Left forelimb (tissue), 1 donor: Measurements from ENCODE around the gene SRGAP3.
"Not testable (repeated sequence)": the region's sequence is repeated elsewhere in the genome, so short reads cannot be mapped to it uniquely, and the experiment has no call there.

Experiments
- DNase-seq: peaks from one replicate; pipeline ENCODE4 v3.0.0-alpha.2; 2018; ENCODE audit warnings: low spot score

The SRGAP3 gene

DNA sequence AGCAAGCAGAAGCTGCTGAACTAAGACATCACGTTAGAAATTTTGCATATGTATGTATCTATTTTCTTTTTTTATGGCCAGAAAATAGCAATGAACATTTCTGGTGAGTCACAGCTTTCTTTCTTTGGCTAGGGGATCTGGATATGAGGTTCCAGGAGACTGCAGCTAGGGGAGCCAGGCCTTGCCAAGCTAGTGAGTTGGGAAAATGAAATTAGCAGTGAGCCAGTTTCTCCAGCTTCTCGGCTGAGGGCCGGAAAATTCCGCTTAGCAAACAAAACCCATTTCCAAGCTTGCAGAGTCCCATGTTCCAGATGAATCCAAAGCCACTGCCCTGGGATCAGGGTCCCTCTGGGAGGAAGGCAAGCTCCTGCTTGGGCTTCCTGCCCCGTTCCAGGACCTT, 137.6 kb downstream of the SRGAP3 start:
- DNase-seq, result peak; percentile 80

DNA sequence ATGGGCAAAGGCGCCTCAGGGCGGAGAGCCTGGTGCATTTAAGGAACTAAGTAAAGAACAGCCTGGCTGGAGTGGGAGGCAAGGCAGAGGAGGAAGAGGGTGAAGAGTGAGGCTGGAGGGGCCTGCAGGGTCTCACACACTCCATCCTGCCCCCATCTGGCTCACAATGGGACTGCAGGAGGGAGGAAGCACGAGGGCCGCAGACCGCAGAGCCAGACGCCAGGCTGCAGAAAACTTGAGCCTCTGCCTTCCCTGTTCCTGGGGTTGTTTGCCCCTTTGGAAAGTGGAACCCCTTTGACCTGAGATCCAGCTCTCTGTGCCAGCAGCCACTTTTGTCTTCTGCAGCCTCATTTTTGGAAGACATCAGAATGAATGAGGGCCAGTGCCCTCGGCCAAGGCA, 138.0 kb downstream of the SRGAP3 start:
- no peak for DNase-seq

DNA sequence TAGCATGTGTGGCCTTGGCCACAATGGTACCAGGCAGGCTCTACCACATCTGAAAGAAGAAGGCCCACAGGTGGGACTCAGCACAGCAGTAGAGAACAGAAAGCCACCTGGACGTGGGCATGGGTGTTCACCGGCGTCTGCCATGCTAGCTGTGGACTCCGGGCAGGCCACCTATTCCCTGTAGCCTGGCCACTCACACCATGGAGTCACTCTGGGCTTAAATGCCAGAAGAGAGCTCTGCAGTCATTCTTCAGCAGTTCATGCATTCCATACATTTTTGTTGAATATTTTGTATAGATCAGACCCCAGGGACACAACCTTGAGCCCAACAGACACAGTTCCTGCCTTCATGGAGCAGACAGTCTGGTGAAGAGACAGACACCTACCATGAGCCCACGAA, 138.6 kb downstream of the SRGAP3 start:
- DNase-seq, result no peak

DNA sequence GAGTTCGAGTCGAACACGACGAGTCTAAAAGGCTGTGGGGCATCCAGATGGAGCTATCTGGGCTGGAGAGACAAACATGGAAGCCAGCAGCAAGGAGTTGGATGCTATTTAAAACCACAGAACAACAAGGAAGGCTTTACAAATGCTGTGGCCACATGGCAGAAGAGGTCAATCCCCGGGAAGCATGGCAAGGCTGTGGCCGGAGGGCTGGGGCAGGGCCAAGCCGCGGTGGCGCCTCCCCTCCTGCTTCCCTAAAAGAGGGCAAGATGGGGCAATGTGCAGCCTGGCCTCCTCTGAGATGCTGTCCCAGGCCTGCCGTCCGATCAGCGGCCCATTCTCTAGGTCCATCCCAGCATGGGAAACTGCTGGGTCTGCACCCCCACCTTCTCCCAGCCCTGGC, 139.1 kb downstream of the SRGAP3 start:
- no peak for DNase-seq

DNA sequence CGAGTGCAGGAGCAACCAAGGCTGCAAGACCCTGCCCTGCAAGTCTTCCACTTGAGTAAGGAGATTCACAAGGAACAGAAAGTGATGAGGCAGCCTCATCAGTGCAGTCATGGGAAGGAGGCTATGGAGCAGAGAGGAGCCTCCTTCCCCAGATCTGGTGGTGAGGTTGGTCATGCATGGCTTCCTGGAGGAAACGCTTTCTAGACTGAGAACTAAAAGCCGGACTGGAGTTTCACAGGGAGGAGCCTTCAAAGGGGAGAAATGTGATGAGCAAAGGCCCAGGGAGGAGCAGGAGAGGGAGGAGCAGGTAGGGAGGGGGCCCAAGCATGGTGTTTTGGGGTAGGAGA, 139.9 kb downstream of the SRGAP3 start:
- peak; percentile 41 for DNase-seq

DNA sequence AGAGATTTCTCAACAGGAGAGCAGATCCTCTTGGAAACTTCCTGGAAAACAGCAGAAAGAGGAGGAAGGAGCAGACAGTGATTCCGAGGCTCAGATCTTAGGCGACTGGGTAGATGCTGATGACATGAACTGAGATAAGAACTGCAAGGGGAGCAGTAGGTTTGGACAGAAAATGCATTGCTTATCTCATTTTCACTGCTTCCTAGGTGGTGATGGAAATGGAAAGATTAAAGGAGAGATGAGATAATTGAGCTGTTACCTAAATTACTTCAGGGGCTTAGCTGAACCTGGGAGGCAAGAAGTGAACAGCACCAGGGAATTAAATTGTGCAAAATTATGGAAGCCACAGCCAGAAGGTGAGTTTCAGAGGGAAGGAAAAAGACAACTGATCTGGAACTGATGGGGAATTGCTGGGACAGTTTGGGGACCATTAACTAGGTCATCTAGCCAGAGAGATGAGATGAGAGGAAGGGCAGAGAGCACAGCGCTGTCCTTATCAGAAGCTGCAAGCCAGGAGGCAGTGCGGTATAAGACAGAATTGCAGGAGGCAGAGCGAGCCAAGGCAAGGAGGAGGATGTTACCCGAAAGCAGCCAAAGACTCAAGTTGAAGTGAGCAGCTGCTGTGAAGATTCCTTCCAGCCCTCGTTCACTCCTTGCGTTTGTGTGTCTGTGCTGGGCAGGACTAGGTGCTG, 140.4 kb downstream of the SRGAP3 start:
- no peak for DNase-seq

DNA sequence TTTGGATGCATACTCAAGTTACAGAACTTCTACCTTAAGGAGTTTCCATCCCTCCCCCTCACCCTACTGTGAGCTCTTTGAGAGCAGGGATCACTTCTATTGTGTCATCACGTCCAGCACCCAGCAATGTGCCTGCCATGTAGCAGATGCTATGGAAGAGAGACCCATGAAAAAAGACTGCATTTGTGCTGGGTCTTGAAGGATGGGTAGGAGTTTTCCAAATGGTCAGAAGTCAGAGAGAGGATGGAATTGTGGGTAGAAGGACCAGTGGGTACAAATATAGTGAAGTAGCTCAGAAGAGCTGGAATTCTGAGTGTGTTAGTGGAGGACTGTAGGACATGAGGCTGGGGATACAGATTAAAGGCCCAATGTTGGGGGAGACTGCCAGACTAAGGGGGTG, 141.7 kb downstream of the SRGAP3 start:
- no peak for DNase-seq

DNA sequence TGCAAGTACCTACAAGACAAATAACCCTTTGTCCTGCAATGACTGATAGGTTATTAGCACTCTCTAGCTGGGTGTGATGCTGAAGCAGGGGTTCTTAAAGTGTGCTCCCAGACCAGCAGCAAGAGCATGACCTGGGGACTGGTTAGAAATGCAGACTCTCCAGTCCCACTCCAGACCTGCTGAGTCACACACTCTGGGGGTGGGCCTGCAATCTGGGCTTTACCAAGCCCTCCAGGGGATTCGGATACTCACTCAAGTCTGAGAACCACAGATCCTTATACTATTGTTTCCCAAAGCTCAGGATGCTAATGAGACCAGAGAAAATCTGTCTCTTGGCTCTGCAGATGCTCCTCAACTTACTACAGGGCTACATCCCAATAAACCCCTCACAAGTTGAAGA, 144.0 kb downstream of the SRGAP3 start:
- no peak for DNase-seq

DNA sequence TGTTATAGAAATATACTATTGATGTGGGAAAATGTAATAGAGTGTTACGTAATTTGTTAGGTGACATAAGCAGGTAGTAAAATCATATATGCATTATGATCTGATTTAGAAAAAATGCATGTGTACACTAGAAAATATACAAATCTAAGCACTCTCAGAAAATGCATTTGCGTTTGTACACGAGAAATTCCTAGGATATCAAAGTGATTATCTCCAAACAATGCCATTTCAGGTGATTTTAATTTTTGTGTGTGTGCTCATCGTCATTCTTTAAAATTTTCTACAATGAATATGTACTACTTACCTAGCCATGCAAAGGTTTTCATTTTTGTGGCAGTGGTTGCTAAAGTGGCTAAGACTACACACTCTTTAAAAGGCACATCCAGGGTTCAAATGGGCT, 145.3 kb downstream of the SRGAP3 start:
- no peak for DNase-seq

DNA sequence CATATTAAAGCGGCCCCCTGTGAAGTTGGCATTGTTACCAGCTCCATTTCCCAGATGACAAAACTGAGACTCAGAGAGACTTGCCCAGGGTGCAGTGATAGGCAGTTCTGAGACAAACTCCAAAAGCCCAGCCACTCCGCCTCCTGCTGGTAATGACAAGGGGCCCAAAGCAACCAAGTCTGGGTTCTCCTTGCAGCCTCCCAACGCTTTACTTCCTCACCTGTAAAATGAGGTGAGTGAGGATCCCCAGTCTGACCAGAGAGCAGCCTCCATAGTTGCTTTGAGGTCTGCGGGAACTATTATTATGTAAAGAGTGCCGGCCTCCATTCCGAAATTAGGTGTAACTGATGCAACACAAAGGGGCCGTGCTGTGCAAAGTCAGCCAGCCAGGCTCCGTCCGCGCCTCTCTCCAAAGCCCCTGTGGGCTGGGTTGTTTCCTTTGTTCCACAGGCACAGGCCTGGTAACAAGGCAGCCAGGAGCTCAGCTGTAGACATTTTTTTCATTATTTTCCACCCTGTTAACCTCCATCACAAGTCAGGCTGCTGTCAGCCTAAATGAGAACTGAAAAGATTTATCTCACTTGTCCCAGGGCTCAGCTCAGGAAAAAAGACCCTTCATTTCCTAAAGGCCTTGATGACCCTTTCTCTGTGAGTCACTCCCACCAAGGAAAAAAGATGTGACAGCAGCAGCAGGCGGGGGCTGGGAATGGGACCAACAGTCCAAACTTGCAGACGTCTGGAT, 147.0 kb downstream of the SRGAP3 start:
- DNase-seq, result no peak

DNA sequence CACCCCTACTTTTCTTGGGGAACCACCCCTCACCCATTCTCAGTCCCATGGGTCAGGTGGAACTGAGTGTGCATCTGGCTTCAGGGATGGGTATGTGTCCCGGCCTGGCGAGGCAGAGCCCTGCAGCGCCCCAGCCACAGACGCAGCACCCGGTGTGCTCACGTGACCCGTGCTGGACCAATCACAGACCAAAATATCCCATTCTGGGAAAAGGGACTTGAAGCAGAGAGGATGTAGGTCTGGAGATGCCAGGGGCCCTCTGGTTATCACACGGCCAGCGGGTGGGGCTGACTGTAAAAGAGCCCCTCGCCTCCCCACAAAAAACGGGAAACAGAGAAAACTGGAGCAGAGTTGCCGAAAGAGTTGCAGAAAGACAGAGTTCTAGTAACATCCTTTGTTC, 148.2 kb downstream of the SRGAP3 start:
- DNase-seq, result no peak

DNA sequence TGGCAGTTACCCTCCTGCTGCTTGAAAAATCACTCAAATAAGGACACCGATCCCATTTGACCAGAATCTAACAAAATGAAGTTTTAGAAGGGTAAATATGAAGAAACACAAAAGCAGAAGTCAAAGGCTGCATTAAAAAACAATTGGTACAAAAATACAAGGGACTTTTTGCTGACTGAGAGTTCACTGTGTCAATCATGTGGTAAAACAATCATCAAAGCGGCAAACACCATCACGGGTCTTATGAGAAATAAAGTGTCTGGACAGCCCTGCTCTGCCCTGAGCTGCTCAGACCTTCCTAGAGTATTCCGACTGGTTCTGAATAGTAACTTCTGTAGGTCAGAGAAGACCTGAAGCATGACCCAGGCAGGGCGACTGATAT, 148.9 kb downstream of the SRGAP3 start:
- no peak for DNase-seq

DNA sequence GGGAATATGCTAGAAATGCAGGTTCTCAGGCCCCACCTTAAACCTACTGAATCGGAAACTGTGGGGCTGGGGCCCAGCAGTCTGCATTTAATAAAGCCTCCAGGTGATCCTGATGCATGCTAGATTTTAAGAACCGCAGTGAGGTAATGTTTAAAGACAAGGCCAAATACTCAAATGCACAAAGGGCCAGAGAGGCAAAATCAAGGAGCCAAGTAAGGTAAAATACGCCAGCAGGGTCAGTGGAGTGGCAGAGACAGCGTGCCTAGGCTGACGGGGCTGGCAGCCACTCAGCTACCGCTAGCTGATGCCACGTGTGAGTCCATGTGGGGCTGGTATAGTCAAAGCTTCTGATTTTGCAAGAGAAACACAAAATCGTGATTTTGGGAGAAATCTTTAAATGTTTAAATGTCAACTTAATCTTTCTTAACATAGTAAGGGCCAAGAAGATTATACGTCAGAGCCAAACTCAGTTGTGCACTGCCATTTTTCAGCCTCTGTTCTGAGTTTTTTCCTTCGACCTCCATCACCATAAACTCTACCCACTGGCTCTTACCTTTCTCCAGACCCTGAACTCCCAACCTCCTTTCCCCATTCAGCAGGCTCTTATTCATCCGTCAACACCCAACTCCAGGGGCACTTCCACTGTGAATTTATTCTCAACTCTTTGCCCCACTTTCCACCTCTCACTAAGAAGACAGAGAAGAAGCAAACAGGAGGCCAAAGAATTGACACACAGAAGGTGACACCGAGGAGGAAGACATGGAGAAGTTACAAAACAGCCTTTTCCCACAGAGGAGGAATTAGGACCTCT, 149.5 kb downstream of the SRGAP3 start:
- no peak for DNase-seq

DNA sequence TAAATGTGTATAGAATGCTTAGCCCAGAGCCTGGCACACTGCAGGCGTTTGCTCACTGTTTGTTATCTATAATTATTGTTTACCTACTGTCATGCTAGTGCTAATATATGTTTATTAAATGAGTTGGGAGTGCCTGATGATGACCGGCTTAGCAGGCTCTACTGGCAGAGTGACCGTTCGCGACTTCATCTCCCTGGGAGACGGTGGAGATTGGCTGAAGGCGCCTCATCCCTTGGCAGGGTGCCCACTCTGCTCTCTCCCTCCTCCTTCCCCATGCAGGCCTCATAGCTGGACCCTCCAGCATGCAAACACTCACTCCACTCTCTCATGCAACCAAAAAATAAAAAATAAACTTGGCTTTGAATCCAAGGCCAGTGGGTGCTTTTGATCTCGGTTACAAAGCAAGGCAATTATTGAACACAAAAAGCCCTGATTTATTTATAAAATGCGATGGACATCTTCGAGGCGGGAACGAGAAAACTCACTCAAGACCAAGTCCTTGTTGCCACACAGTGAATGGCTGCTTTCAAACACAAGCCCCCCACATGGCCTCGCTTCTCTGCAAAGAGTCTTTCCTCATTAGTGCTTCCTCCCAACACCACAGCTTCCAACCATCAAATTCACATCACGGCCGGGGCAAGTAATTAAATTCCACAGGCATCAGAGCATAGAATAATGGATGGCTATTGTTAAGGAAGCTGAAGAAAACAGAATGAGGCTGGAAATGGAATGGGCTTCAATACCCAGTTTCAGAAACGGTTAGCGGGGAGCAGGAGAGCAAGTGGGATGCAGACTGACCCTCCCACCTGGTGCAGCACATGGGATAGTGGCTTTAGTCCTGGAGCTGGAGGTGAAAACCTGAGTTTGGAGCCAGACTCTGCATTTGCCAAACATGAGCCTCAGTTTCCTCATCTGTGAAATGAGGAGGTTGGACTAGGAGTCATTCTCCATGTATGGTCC, 150.4 kb downstream of the SRGAP3 start:
- no peak for DNase-seq

DNA sequence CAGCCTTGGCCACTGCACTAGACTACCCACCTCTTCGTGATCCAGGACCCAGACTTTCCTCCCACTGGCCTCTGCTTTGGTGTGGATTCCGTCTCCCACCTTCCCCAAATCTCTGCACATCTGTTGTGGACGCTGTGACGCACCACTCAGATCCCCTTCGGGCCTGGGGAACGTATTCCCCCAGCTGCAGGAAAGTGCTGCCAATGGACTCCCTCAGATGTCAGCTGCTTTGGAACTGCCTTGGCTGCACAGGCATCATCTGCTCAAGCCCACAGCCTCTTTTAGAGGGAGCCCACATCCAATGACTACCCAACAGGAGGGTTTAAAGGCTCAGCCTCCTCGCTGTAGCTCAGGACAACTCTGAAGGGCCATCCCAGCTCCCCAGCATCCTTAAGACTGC, 152.0 kb downstream of the SRGAP3 start:
- DNase-seq, result no peak

DNA sequence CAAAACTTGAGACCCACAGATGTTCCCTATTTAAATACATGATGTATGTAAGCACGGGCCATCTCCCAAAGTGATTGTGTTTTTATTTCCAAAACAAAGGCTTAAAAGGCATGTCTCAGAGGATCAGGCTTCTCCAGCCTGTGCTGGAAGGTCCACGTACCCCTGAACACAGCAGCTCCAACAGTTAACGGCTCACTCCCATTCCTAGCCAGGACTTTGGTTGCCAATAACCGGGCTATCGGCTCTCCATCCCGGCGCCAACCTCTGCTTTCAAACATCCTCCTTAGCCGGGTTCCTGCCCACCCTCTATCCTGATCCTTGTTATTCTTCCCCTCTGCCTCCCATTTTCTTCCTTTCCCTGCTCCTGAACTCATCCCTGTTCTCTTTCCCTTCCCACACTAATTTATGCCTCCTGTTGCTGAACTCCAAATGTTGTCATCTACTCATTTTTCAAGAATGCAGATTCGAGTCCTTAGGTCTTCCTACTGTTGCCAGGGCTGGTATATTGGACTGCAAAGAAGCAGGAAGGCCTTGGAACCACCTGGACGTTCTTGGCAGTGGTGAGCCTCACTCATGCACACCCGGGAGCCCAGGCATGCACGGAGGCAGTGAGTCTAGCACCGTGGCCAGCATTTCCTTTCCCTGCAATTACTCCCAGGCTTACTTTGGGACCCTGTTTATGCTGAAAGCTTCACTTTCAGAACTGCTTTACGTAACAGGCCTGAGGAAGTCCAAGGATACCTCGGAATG, 157.8 kb downstream of the SRGAP3 start:
- no peak for DNase-seq

DNA sequence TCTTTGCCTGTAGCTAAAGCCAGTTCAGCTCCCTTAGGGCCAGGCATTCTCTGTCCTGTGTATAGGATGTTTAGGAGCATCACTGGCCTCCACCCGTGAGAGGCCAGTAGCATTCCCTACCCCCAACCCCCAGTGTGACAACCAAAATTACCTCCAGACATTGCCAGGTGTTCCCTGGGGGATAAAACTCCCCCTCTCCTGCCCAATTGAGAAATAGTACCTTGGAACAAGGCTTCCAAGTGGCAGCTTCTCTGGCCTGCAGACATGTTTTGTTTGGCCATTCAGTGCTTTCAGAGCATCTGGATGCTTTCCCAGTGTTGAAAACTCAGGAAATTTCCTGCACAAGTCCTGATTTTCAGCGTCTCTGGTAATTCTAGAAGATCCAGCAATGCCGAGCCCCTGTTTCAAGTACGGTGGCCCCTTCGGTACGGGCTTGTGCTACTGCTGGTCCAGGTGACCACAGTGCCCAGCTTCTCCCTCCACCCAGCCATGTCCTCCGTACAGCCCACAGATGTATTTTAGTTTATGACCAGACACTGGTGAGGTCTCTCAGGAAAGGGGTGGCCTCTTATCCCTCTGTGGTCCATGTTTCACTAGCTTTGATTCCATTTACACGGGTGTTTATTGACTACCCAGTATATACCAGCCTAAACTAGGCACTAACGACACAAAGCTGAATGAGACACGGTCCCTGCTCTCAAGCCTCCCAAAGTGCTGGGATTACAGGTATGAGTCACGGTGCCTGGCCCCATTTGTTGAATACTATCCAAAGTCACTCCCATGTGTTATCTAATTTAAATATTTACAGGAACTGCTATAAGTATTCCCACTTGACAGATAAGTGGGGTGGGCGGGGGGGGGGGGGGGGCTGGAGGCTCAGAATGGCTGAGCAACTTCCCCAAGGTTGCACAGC, 160.7 kb downstream of the SRGAP3 start:
- DNase-seq, result no peak

DNA sequence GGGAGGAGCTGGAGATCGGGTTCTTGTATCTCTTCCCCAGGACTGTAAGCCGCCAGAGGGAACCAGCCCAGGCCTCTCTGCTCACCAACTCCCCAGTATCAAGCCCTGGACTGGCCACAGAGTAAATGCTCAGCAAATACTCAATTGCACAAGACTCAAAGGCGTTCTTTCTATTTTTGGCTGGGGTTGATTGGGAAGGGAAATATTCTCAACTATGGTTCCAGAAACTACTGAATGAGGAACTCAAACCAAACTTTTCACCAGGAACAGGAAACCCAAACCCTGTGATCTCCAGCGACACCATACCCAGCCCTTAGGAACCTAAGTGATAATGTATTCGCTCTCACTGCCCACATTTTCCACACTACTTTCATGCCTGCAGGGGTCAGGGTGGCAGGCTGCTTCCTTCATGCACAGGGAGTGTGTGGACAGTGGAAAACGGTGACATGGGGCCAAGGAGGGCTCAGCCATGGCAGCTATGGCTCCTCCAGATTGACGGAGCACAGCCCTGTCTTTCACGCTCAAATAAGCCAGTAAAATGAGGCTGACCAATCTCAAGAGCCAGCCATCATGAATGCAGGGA, 161.5 kb downstream of the SRGAP3 start:
- no peak for DNase-seq

DNA sequence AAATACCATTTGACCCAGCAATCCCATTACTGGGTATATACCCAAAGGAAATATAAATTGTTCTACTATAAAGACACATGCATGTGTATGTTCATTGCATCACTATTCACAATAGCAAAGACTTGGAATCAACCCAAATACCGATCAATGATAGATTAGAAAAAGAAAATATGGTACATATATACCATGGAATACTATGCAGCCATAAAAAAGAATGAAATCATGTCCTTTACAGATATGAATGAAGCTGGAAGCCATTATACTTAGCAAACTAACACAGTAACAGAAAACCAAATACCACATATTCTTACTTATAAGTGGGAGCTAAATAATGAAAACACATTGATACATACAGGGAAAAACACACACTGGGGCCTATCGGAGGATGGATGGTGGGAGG, 164.0 kb downstream of the SRGAP3 start:
- not testable (repeated sequence) for DNase-seq
